Measurements from ENCODE around the gene NKAIN2. TPM values are rescaled to one million over a fixed set of nuclear protein-coding genes. Genes with fewer than 3 reads are reported as not detected.
A peak's percentile ranks its signal among the peaks of the same experiment; 100 is the strongest.

NKAIN2 gene
- total RNA-seq = not detected in 2 replicates

DNA sequence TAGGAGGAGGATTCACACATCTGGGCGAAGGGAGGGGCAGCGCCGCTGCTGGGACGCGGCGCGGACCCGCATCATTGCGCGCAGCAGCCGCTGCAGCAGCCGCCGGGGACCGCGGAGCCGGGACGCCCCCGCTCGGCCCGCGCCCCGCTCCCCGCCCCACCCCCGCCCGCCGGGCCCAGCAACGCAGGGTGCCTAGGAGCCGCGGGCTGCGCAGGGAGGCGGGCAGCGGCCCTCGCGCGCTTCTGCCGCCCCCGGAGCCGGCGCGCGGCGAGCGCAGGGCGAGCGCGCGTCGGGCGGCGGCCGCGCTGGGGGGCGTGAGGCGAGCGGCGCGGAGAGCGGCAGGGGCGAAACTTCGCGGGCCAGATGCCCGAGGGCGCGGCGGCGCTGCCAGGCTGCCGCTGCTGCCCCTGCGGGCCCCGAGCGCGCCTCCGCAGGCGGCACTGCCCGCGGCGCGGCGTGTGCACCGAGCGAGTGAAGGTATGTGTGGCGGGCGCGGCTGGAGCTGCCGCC is at the start of gene NKAIN2:
Gene NKAIN2, plus strand, starts transcription at position 362 of the 510 bp plus-strand sequence.
- no peak for DNase-seq (ENCODE audit: low read depth in 2 of 2)

- DNase-seq (ENCODE audit: low read depth in 2 of 2) = no peak
These were observed 44.2 kb upstream of the NKAIN2 start for GRCh38 chr6:123759472-123759871.

DNA sequence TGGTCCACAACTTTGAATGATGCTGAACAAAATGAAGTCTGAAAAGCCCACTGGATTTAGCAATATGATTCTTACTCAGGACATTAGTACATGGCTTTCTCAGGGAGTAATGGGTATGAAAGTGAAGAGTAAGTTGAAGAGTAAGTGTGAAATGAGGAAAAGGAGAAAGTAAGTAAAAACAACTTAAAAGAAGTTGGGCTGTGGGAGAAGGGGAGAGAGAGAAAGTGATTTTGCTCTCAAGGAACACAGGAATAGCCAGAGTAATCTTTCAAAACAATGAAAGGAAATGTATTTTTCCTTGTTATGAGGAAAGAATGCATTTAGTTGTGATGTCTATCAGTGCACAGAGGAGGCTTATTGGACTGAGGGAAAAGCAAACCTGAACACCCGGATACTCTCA is 39.8 kb upstream of the NKAIN2 start:
- no peak for DNase-seq (ENCODE audit: low read depth in 2 of 2)

- no peak for DNase-seq (ENCODE audit: low read depth in 2 of 2)
These were observed 38.9 kb upstream of the NKAIN2 start for GRCh38 chr6:123764722-123765121.

DNA sequence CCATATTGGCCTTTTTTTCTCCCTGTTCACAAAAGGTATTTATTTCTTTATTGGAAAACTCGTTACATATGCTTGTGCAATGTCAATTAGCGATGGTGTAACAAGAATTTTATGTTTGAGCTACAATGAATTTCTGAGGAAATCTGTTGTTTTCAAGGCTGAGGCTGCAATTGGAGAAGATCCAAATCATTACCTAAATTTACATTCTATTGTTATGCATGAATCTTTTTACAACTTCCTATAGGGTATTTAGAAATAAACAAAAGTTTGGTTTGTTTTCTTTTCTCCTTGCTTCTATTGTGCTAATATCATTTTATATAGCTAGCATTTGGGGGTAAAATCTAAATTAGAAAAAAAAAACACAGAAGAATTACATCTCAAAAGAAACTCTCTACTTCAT is 34.7 kb upstream of the NKAIN2 start:
- DNase-seq (ENCODE audit: low read depth in 2 of 2) = no peak

DNA sequence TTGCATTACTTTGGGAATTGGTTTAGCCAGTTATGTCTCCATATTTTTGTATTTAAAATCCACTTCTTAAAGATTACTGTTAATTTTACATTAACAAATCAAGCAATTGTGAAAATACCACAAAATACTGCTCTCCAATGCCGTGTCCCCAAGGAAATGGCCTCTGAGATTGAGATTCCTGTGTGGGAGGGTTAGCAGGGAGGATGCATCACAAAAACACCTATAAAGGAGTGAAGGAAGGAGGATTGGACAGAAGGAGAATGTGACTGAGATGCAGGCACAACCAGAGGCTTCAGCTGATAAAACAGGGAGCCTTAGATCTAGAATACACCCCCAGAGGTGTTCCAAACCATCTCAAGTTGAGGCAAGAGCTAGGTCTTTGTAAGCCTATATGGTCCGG is 34.2 kb upstream of the NKAIN2 start:
- no peak for DNase-seq (ENCODE audit: low read depth in 2 of 2)

- no peak for DNase-seq (ENCODE audit: low read depth in 2 of 2)
These were observed 33.3 kb upstream of the NKAIN2 start for GRCh38 chr6:123770247-123770949.

GRCh38 chr6:123771126-123771525 is 32.5 kb upstream of the NKAIN2 start:
- no peak for DNase-seq (ENCODE audit: low read depth in 2 of 2)

GRCh38 chr6:123777563-123777962 is 26.1 kb upstream of the NKAIN2 start:
- no peak for DNase-seq (ENCODE audit: low read depth in 2 of 2)

DNA sequence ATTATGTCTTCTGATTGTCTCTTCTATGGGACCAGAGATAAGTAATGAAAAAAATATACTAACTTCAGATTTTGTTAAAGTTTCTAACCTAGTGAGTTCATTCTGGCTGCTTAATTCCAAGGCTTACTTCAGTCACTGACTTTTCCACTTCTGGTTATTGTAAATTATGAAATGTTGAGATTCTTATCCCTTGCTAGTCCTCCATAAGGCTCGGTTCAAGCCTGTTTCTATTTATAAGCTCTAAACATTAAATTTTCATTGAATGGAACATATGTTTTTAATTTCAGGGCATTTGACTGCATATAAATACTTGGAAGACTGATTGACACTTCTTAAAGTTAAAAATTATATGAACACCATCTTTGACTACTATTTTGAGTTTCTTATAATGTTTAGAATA is 23.6 kb upstream of the NKAIN2 start:
- DNase-seq (ENCODE audit: low read depth in 2 of 2) = no peak

GRCh38 chr6:123784330-123784729 is 19.3 kb upstream of the NKAIN2 start:
- no peak for DNase-seq (ENCODE audit: low read depth in 2 of 2)

DNA sequence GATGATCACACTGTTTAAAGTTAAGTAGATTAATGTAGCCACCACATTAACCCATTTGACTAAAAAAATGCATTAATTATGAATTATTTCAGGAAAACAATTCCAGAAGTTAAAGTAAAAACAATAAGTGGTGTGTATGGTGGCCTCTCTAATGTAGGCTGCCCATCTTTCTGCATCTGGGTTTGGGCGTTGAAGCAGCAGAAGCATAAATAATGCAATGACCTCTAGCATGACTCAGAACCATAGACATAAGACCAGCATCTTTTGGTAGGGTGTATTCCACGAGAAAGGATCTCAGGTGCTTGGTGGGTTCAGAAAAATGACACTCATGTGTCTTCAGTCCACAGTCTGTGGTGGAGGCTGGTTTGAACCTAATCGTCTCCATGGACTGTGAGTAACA is 18.6 kb upstream of the NKAIN2 start:
- DNase-seq (ENCODE audit: low read depth in 2 of 2) = no peak

GRCh38 chr6:123788319-123788718 is 15.3 kb upstream of the NKAIN2 start:
- no peak for DNase-seq (ENCODE audit: low read depth in 2 of 2)

DNA sequence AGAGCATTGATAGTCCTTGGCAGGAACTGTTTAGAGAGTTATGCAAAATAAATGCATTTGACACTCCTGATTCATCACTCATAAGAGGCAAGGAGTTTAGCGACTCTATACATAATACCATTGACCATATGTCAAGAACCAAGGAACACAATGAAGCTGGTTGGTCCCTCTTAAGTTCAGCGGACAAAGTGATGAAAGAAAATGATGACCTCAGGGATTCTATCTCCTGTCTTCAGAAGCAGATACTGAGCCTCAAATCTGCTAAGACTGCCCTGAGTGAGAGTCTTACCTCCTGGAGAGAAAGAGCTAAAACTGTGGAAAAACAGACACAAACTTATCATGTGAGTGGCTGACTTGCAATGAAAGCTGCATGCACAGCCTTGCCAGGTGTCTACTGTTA is 9.5 kb upstream of the NKAIN2 start:
- DNase-seq (ENCODE audit: low read depth in 2 of 2) = no peak

DNA sequence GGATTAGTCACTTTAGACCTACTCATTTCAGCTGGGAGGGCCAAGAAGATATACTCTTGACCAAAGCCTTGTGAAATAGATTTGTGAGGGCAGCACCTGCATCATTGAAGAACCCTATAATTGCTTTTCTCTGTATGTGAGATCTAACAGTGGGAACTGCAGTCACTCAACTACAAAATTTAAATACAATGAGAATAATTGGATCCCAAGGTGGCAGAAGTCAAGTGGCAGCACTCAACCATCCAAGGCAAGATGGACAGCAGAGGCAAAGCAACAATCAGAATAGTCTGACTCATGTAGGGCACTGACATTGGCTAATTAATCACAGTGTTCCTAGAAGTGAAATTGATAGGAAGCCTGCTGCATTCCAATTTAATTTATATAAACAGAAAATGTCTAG is 8.9 kb upstream of the NKAIN2 start:
- no peak for DNase-seq (ENCODE audit: low read depth in 2 of 2)

- DNase-seq (ENCODE audit: low read depth in 2 of 2) = no peak
These were observed 2.6 kb upstream of the NKAIN2 start for GRCh38 chr6:123801067-123801466.

- DNase-seq (ENCODE audit: low read depth in 2 of 2) = no peak
These were observed 1.3 kb upstream of the NKAIN2 start for GRCh38 chr6:123802351-123802696.

GRCh38 chr6:123802697-123803503 is 765 bp upstream of the NKAIN2 start:
- peak; percentile 64 to 81 for DNase-seq (ENCODE audit: low read depth in 2 of 2)

DNA sequence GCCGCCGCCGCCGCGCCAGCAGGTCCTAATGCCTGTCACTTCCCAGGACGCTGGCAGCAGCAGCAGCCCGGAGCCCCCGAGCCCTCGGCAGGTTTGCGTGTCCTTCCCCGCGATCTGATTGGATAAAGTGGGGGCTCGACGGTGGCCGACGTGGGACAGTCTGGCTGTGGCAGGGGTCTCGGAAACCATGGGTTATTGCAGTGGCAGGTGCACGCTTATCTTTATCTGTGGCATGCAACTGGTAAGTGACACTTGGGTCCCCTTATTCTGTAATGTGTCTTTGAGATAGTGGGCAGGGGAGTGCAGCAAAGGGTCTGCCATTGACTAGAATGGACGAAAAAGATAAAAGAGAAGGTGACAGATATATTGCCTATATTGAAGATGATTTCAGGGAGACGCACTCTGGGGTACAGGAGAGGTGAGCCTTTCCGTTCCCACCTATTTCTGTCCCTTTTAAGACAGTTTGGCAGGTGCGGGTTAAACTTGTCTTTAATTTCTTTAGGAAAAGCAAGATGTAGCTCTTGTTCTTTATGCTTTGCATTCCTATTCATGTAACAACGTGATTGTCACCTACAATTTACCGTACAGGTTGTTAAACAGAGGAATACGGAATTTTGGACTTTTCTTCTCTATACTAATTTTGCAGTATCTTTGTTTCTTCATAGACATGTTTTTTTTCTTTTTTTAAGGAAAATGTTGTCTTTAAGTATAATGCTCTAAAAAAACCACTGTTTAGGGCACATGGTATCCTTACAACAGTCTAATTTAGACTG is 535 bp downstream of the NKAIN2 start:
- peak in 1 of 2 donors; percentile 28 for DNase-seq (ENCODE audit: low read depth in 2 of 2)

DNA sequence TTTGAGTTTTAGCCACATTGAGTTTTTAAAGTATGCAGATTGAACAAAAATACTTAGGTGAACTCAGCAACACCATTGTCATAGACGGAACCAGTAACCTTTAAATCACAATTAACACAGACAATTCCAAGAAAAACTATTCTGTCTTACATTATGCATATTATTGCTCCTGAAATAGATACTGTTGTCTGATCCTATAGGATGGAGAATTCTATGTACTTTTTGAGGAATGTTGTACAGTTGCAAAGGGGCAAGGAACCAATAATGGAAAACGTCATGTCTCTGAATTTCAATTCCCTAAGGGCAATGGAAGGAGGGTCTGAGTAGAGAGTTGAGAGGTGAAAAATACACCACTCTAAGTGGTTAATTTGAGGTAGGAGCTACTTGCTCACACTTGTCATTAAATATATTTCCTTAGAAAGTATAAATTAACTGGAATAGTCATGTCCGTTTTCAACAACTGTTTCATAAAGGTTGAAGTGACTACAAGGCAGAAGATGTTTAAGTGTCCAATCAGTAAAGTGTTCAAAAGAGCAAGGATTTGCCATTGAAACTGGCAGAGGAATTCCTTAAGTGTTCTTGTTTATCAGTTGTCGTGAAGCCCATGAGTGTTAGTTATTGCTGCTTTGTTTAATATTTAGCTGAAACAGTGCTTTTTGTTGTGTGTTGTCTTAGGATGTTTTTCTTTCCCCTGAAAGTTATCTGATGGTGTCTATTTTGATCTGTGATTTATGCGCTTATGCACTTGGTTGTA is 1.3 kb downstream of the NKAIN2 start:
- DNase-seq (ENCODE audit: low read depth in 2 of 2) = no peak

GRCh38 chr6:123805921-123806320 is 2.3 kb downstream of the NKAIN2 start:
- DNase-seq (ENCODE audit: low read depth in 2 of 2) = no peak

Measured in lung microvascular endothelial cell (primary cell).